HCT116 (cell line): ENCODE data around the gene TMEM178A.

Experiments used
- CBX3 ChIP-seq: IDR thresholded peaks from 2 replicates; pipeline ENCODE4 v1.6.1; 2012; ENCODE audit warnings: low read depth
- EZH2 ChIP-seq: fragments of 200-600 bp; sonication (generic); IDR thresholded peaks from 2 replicates; pipeline ENCODE4 v1.6.1; 2017; ENCODE audit warnings: antibody characterized with exemption, mixed run types
- POLR2A ChIP-seq: IDR thresholded peaks from 2 replicates; pipeline ENCODE4 v1.7.0; 2011; ENCODE audit warnings: borderline replicate concordance; ENCODE audit not compliant: insufficient read depth, insufficient read length; ENCODE audit errors: extremely low read depth
- POLR2AphosphoS5 ChIP-seq: IDR thresholded peaks from 2 replicates; pipeline ENCODE4 v1.6.1; 2011; ENCODE audit warnings: mild to moderate bottlenecking, low read depth, low read length, moderate library complexity
- TF ChIP-seq, protein P1 (sequence below), 3 experiments: fragments of 200-600 bp in 1 of 3; sonication (generic) in 1 of 3; IDR thresholded peaks in 2 of 3; conservative IDR thresholded peaks in 1 of 3; 2 replicates each; pipeline ENCODE4 v1.5.1; 2012 to 2017; ENCODE audit warnings: low read depth in 2 of 3, low read length in 2 of 3, antibody characterized with exemption in 1 of 3, borderline replicate concordance in 1 of 3, control low read depth in 1 of 3, mild to moderate bottlenecking in 1 of 3, mixed read lengths in 1 of 3, mixed run types in 1 of 3, moderate library complexity in 1 of 3; ENCODE audit not compliant: insufficient read depth in 1 of 3

DNA sequence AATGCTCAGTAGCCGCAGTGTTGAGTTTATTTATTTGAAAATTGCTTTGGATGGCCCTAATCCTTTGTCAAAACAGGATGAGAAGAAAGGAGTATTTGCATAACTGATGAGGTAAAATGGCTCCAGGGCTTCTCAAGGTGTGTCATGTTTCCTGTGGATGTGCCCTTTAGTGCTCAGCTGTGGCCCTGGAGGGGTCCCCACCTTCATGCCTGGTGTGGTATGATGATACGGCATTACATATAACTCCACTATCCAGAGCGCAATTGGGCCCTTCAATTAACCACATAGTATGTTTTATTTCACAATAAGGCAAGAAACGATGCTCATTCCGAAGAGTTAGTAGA is 39.8 kb upstream of the TMEM178A start:
- TF ChIP-seq, protein P1, sequence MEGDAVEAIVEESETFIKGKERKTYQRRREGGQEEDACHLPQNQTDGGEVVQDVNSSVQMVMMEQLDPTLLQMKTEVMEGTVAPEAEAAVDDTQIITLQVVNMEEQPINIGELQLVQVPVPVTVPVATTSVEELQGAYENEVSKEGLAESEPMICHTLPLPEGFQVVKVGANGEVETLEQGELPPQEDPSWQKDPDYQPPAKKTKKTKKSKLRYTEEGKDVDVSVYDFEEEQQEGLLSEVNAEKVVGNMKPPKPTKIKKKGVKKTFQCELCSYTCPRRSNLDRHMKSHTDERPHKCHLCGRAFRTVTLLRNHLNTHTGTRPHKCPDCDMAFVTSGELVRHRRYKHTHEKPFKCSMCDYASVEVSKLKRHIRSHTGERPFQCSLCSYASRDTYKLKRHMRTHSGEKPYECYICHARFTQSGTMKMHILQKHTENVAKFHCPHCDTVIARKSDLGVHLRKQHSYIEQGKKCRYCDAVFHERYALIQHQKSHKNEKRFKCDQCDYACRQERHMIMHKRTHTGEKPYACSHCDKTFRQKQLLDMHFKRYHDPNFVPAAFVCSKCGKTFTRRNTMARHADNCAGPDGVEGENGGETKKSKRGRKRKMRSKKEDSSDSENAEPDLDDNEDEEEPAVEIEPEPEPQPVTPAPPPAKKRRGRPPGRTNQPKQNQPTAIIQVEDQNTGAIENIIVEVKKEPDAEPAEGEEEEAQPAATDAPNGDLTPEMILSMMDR (IDR thresholded peaks at IDR 0.05 in 2 of 3, conservative IDR thresholded peaks at IDR 0.05 in 1 of 3; ENCODE audit: borderline replicate concordance in 1 of 3, insufficient read depth in 1 of 3, low read depth in 2 of 3, low read length in 2 of 3), result no peak
- TF ChIP-seq CBX3 (no peak), POLR2A (no peak), POLR2AphosphoS5 (no peak), EZH2 (no peak)
